Measurements from ENCODE around the gene CYP4B1.

DNA sequence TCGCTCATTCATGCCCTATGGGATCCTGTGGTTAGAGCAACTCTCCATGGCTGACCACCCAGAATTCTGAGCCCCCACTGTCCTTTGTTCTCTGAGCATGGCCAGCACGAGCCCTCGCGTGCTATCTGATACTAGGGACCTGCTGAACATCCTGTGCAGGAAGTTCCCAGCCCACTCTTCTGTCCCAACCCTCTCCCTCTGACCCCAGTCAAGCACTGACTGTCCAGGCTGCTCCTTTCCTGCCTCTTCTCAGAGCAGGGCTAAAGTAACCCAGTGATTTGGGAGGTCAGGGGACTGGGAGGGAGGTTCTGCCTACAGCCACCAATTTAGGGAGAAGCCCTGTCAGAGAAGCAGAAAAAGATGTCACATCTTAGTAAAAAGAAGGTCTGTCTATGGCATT is 21.2 kb downstream of the CYP4B1 start:
- TF ChIP-seq, protein P1, sequence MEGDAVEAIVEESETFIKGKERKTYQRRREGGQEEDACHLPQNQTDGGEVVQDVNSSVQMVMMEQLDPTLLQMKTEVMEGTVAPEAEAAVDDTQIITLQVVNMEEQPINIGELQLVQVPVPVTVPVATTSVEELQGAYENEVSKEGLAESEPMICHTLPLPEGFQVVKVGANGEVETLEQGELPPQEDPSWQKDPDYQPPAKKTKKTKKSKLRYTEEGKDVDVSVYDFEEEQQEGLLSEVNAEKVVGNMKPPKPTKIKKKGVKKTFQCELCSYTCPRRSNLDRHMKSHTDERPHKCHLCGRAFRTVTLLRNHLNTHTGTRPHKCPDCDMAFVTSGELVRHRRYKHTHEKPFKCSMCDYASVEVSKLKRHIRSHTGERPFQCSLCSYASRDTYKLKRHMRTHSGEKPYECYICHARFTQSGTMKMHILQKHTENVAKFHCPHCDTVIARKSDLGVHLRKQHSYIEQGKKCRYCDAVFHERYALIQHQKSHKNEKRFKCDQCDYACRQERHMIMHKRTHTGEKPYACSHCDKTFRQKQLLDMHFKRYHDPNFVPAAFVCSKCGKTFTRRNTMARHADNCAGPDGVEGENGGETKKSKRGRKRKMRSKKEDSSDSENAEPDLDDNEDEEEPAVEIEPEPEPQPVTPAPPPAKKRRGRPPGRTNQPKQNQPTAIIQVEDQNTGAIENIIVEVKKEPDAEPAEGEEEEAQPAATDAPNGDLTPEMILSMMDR (IDR thresholded peaks at IDR 0.05): no peak
- TF ChIP-seq POLR2A (IDR thresholded peaks at IDR 0.05): no peak

Measured in heart left ventricle (tissue), 13 donors.